ENCODE data around the gene ERICH4. TPM values are rescaled to one million over a fixed set of nuclear protein-coding genes. Genes with fewer than 3 reads are reported as not detected.

The ERICH4 gene
- total and polyA plus RNA-seq, 2 of the 13 experiments (the other 11 are each of a cell fraction or from before 2014, with no cell fraction given) = 0.40 to 0.64 TPM

- TF ChIP-seq CTCF (CRISPR knock-in tag; IDR thresholded peaks at IDR 0.05) (peak; percentile 96), FOXC1 (CRISPR knock-in tag; IDR thresholded peaks at IDR 0.05; ENCODE audit: borderline replicate concordance) (peak; percentile 58; the same call in 1 of the 2 replicates), GATAD2A (CRISPR knock-in tag; IDR thresholded peaks at IDR 0.05) (0 out of 2 replicates have a peak, but pooled peaks have one; percentile 40), PATZ1 (CRISPR knock-in tag; IDR thresholded peaks at IDR 0.05) (0 out of 2 replicates have a peak, but pooled peaks have one; percentile 28), ZNF788 (CRISPR knock-in tag; IDR thresholded peaks at IDR 0.05; ENCODE audit: borderline replicate concordance) (peak; percentile 33; the same call in 1 of the 2 replicates), SALL1 (CRISPR knock-in tag; IDR thresholded peaks at IDR 0.05) (peak; percentile 37; the same call in 1 of the 2 replicates), ZSCAN20 (CRISPR knock-in tag; IDR thresholded peaks at IDR 0.05; ENCODE audit: borderline replicate concordance) (no peak), FOXK1 (CRISPR knock-in tag; IDR thresholded peaks at IDR 0.05; ENCODE audit: borderline replicate concordance, low read depth) (peak; percentile 76; the same call in 1 of the 2 replicates), ZBTB7B (CRISPR knock-in tag; IDR thresholded peaks at IDR 0.05) (peak; percentile 62; the same call in 1 of the 2 replicates), ZNF350 (CRISPR knock-in tag; IDR thresholded peaks at IDR 0.05; ENCODE audit: borderline replicate concordance, low read depth) (peak; percentile 38; the same call in 1 of the 2 replicates), TFDP2 (CRISPR knock-in tag; IDR thresholded peaks at IDR 0.05) (0 out of 2 replicates have a peak, but pooled peaks have one; percentile 20), ELF1 (CRISPR knock-in tag; IDR thresholded peaks at IDR 0.05) (0 out of 2 replicates have a peak, but pooled peaks have one; percentile 20), REPIN1 (CRISPR knock-in tag; IDR thresholded peaks at IDR 0.05; ENCODE audit: borderline replicate concordance, low read depth) (0 out of 2 replicates have a peak, but pooled peaks have one; percentile 40), MIER3 (CRISPR knock-in tag; IDR thresholded peaks at IDR 0.05; ENCODE audit: borderline replicate concordance) (peak; percentile 52; the same call in 1 of the 2 replicates), TSC22D2 (CRISPR knock-in tag; IDR thresholded peaks at IDR 0.05; ENCODE audit: borderline replicate concordance) (0 out of 2 replicates have a peak, but pooled peaks have one; percentile 50), THAP11 (CRISPR knock-in tag; IDR thresholded peaks at IDR 0.05) (0 out of 2 replicates have a peak, but pooled peaks have one; percentile 15)
- TF ChIP-seq, protein P1, sequence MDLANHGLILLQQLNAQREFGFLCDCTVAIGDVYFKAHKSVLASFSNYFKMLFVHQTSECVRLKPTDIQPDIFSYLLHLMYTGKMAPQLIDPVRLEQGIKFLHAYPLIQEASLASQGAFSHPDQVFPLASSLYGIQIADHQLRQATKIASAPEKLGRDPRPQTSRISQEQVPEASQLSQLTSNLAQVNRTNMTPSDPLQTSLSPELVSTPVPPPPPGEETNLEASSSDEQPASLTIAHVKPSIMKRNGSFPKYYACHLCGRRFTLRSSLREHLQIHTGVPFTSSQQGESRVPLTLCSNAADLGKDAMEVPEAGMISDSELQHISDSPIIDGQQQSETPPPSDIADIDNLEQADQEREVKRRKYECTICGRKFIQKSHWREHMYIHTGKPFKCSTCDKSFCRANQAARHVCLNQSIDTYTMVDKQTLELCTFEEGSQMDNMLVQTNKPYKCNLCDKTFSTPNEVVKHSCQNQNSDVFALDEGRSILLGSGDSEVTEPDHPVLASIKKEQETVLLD (CRISPR knock-in tag; IDR thresholded peaks at IDR 0.05; ENCODE audit: low read depth) = no peak
These were observed 6.3 kb downstream of the ERICH4 start (continued) for GRCh38 chr19:41449079-41449864.

Measured in HepG2 (cell line).